HL-60/S4 (cell line): ENCODE measurements around the gene S100A8.
"Not testable (repeated sequence)": the region's sequence is repeated elsewhere in the genome, so short reads cannot be mapped to it uniquely, and the experiment has no call there.

Experiments used
- in situ Hi-C: fragments of 300-500 bp; cut with MboI; formaldehyde crosslinking; loops from 2 replicates; pipeline ENCODE4 v1.14.3; 2022; ENCODE audit warnings: low sequenced_read_pairs

The S100A8 gene

DNA sequence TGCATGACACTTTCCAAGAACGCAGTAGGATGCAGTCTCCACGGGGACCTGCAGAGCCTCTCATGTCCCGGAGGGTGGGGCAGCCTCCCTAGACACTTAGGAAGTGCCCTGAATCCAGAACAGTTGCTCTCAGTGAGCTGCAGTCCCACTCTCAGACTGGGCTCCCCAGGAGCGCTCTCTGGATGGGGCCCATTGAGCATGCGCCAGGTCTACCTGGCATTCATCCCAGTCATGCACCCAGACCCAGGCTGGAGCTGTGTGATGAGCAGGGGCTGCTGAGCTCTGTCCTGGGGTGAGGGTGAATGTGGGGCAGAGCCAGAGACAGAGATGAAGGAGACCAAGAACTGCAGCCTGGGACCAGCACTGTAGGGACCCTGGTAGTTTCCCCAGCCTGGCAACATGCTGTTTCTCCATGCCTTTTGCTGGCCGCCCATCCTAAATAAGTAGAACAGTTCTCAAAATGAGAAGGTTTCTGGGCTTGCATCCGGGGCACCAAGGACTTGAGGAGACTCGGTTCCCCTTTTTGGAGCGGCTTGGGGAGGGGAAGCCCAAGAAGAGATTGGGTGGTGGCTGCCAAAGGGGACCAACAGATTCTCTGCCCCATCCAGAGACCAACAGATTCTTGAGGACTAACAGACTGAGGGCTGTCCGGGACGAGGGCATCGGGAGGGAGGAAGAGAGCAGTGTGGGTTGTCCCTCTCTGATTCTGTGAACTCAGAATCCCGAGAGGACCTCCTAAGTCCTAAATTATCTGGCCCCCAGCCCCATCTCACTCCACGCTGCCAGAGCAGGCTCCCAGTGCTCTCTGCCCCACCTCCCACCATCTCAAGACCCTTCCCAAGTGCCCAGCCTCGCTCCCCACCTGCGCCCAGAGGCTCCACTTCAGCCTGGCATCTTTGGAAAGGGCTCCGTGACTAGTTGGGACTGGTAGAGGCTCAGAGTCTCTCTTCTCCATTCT, 41.2 kb downstream of the S100A8 start:
- in situ Hi-C loops, result loop anchor here (5.0 kb wide), 1 partner anchor 148 kb away; no protein-coding TSS in a partner anchor

DNA sequence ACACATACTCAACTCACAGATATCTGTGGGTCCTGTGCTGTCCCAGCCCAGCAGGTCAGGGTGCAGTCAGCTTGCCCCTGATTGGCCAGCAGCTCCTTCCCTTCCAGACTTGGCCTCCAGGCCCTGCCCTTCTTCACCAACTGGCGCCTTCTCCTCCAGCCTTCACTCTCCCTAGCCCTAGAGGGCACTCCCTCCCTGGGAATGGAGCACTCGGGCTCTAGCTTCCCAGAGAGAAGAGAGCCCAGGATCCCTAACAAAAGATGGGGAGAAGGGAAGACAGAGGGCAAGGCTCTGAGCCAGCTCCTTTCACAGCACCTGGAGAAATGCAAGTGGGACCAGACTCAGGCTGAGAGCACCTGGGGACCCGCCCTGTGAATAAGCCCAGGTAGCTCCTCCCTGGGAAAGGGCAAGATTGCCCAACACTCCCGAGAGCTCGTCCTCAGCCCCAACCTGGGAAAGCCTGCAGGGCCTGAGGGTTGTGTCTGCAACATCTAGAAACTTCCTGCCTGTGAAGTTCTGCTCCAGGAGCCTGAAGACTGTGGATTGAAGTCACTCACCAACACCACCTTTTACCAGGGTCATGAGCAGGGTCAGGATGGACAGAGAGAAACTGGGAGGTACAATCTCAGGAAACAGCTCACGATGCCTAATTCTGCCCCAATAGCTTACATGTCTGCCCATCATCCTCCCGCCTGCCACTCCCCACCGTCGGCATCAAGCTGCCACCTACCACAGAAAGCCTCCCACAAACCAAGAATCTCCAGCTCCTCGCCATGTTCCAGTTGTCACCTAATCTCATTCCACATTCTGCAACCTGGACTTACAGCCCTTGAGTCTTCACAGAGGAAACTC, 42.1 kb downstream of the S100A8 start, which contains the start of gene PGLYRP4:
Gene PGLYRP4 (minus strand): TSS at position 331 of the 852 bp plus-strand sequence. CDS start 909 bp downstream, outside the sequence.
- in situ Hi-C loops, result no loop called here

- in situ Hi-C loops, result no loop called here
Observed at GRCh38 chr1:153347856-153348255, 43.0 kb downstream of the S100A8 start.

DNA sequence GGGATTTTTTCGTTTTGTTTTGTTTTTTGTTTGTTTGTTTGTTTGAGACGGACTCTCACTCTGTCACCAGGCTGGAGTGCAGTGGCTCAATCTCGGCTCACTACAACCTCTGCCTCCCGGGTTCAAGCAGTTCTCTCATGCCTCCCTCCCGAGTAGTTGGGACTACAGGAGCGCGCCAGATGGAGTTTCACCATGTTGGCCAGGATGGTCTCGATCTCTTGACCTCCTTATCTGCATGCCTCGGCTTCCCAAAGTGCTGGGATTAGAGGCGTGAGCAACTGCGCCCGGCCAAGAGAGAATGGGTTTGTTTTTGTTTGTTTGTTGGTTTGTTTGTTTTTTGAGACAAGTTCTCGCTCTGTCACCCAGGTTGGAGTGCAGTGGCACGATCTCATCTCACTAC, 43.8 kb downstream of the S100A8 start:
- in situ Hi-C loops, result not testable (repeated sequence)

- in situ Hi-C loops, result no loop called here
Observed at GRCh38 chr1:153346077-153346723, 44.7 kb downstream of the S100A8 start.

GRCh38 chr1:153345187-153346076, 45.4 kb downstream of the S100A8 start:
- in situ Hi-C loops, result no loop called here

GRCh38 chr1:153344718-153345025, 46.2 kb downstream of the S100A8 start:
- in situ Hi-C loops, result no loop called here

- in situ Hi-C loops, result no loop called here
Observed at GRCh38 chr1:153343811-153344717, 46.8 kb downstream of the S100A8 start.

- in situ Hi-C loops, result no loop called here
Observed at GRCh38 chr1:153343040-153343681, 47.7 kb downstream of the S100A8 start.

DNA sequence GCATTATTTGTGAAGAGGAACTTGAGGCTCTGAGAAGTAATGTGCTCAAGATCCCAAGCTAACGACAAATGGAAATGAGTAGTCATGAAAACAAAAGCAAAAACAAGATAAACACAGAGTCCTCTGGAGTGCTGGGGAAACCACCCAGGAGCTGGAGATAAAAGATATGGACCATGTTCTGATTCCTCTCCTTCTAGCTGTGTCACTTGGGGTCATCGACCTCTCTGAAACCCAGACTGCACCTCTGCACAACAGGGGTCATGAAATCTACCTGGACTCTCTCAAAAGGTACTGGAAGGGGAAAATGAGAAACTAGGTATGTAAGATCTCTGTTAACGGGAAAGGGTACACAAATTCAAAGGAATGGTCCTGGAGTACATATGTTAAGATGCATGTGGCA, 48.7 kb downstream of the S100A8 start:
- in situ Hi-C loops, result no loop called here

GRCh38 chr1:153341431-153341934, 49.4 kb downstream of the S100A8 start:
- in situ Hi-C loops, result no loop called here

- in situ Hi-C loops, result no loop called here
Observed at GRCh38 chr1:153340356-153340755, 50.5 kb downstream of the S100A8 start.
